NCI-H1436 (cell line): ENCODE data around the gene SLC25A40.

Experiments
- DNase-seq: peaks from one replicate; lab custom pipeline; 2025; lab: John Stamatoyannopoulos, UW

The SLC25A40 gene

GRCh38 chr7:87784424-87784823, 91.7 kb downstream of the SLC25A40 start:
- DNase-seq: no peak
